HG02884 (cell line): ENCODE data around the gene DNASE1L2.

Experiments
- ATAC-seq: cut with Tn5 transposase; IDR thresholded peaks from one replicate; pipeline ENCODE4 v1.9.1; 2021; ENCODE audit warnings: mild to moderate bottlenecking, moderate library complexity; ENCODE audit not compliant: unreplicated experiment

DNASE1L2 gene

DNA sequence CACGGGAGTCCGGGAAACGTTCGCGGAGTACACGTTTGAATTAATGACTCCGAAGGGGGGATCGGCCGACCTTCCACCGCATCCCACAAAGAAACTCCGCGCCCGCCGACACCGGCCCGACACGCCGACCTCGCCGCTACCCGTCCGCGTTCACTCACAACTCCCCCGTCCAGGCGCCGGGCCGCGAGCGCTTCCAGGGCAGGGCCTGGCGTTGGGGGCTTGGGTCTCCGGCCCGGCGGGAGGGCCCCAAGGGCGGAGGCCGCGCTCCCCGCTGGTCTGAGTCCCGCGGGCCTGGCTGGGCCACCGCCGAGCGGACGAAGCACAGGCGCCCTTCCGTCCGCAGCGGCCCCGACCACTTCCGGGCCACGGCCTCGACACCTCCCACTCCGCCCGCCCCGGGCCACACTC is 31.3 kb downstream of the DNASE1L2 start:
- ATAC-seq: peak; percentile 54

DNA sequence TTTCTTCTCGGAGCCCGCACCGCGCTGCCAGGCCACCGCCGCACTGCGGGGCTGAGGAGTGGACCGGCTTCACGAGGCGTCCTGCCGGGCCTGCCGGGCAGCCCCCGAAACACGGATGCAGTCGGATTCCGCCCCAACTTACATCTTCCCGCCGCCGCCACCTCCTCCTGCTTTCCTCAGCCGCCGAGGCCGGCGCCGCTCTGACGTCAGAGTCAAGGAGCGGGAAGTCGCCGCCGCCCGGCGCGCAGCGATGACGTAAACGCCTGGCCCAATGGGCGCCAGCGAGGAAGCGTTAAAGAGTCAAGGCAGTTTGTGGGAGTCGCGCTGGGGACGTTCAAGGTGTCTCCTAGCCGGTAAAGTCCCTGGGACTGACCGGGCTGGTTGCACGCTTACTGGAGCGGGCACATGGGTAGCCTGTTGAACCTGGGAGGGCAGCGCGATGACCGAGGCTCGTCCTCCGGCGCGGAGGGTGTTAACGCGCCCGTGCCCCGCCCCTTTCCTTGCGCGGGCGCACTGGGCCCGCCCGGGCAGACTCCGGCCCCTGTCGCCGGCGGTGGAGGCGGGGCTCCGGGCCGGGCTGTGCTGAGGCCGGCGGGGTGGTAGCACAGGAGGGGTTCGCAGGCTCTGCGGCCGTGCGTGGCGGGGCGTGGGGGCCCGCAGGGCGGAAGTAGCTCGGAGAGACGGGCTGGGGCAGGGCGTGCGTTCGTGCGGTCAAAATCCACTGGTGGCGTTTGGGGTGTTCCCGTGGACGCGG is 31.8 kb downstream of the DNASE1L2 start, which contains the start of gene RNPS1:
TSS of gene RNPS1 (minus strand) at position 214 of the 754 bp plus-strand sequence. CDS start 3,483 bp downstream, outside the sequence.
- peak; percentile 61 for ATAC-seq

- ATAC-seq: no peak
Observed at GRCh38 chr16:2270070-2270462, 33.8 kb downstream of the DNASE1L2 start.

DNA sequence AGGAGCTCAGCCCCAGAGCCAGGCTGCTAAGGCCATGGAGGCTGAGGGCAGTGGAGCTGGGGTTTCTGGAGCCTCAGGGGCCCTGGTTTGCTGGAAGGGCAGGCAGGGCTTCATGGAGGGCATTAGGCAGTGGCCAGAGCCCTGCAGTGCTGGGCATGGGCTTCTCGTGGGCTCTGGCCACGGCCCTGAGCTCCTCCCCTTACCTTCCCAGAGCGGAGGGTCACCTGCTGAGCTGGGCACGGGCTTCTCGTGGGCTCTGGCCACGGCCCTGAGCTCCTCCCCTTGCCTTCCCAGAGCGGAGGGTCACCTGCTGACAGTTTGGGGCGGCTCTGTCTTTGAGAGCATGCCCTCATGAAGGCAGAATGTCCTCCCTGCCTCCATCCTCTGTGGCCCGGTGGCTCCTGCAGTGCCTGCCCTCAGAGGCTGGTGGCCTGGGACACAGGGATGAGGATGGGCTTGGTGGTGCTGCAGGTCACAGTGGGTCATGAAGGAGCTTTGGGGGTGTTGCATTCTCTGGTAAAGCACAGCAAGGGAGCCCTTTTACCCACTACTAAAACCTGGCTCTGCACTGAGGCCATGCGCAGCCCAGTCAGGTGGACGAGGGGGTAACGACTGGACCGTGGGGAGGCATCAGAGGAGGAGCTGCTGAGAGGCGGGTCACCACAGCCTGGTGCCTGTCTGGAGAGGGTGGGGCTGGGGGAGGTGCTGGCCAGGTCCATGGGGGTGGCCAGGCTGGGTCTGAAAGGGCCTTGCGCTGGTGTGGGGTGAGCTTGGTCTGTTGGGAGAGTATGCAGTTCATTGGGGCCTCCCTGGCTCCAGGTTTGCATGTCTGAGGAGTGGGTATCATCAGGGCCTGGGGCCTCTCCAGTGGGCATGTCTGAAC is 34.6 kb downstream of the DNASE1L2 start:
- ATAC-seq: no peak

DNA sequence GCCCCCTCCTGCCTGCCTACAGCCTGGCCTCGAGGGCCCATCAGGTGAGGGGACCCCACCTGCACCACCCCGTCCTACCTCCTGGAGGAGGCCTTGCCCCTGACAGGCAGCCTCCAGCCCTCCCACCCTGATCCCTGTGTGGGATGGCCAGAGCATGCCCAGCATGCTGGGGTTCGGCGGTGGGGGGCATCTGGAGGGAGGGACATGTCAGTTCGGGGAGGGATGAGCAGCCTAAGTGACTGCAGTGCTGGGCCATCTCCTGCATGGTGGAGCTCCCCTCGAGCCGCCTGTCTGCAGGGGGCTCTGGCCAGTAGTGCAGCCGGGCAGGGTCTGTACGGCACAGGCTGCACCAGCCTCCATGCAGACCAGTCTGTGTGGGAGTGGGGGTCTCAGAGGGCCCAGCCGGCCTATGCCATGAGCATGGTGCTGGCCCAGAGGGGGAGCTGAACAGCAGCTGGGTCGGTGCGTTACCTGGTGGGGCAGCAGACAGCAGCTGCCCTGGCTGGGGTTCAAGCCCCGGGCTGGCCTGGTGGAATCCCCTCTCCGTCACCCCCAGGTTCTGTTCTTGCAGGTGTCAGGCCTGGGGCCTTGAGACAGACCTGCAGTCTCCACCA is 35.7 kb downstream of the DNASE1L2 start:
- no peak for ATAC-seq

DNA sequence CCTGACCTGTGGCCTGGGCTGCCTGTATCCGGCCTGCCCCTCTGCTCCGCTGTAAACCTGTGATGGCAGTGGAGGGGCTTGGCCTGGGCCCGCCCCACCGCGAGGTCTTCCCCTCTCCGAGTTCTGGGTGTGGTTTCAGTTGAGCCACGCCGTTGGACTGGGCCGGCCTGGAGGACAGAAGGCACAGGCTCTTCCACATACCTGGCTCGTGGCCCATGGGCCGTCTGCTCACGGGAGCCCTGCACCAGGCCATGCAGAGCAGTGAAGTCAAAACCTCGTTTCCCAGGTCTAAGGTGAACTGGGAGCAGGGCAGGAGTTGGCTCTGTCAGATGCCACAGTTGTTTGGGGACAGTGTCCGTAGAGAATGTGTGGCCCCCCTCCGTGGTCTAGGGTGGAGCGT is 37.2 kb downstream of the DNASE1L2 start:
- no peak for ATAC-seq

DNA sequence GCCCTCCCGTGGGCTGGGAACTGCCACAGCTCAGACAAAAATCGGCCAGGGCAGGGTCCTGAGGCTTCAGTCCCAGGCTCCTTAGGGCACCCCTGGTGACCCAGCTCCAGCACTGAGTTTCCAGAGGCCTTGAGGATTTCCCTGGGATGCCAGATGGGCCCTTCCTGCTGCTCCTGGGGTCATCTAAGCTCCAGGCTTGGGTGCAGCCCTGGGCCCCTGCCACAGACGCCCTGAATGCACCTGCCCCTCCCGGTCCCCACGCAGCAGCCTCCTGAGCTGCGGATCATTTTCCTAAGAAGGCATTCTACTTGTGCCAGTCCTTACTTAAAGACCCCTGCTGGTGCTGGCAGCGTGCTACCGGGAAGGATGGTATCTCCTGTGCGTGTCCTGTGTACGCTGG is 37.7 kb downstream of the DNASE1L2 start:
- ATAC-seq: no peak

DNA sequence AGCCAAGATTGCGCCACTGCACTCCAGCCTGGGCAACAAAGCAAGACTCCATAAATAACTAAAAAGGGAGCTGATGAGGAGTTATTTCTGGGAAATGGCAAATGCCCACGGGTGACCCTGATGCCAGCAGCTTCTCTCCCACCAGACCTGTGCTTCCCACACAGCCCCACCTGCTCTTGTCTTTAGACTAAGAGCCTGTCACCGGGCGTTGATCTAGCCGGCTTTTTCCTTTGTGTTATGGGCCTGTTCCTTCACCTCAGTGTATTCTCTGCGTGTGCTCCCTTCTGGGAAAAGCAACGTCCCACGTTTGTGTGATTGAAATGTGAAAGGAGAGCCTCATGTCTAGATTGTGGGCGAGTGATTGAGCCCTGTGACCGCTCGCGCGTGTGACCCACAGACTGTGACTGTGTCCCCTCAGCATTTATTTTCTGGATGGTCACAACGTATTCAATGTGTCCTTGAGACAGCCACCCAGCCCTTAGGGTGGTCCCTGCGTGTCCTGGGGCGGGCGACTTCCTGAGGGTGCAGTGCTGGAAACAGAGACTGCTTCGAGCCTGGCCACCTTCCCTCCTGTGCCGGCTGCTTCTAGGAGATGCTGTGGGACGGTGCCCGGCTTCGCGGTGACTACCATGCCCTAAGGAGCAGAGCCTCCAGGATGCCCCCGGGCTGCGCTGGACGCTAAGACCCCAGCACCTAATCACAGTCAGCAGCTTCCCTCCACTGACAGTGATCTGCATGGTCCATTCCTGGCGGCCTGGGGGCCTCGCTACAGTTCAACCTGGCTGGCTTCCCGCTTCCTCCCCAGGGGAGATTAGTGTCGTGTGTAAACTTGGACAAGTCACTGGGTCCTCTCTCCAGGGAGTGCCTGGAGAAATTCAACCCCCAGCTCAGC is 39.5 kb downstream of the DNASE1L2 start:
- no peak for ATAC-seq

DNA sequence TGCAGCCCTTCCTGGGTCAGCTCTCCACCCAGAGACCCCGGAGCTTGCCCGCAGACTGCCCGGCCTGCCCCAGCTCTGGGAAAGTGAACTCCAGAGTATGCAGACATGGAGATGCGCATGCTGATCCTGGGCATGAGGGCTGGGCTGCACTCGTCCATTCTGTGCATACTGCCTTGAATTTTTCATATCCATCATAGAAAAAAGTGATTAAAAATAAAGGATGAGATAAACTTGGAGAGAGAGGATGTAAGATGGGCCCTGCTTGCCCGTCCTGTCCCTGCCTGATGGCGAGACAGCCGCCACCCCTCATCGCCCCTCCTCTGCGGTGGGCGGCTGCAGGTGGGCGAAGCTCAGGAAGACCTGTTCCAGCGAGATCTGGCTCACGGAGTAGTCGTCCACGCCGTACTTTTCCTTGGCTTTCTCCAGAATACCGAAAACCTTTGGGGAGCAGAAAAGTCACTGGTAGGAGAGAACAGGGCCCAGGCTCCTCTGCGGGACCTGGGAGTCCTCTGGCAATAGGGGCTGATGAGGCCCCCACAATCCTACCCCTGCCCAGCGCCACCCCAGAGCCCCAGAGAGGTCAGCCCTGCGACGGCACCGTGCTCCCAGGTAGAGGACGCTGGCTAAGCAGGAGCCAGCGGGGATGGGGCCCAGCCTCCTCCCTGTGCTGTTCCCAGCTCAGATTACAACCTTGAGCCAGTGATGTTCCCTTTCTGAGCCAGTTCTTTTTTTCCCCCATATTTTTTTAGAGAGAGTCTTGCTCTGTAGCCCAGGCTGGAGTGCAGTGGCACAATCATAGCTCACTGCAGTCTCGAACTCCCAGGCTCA is 40.3 kb downstream of the DNASE1L2 start:
- no peak for ATAC-seq

GRCh38 chr16:2277466-2278271 is 41.4 kb downstream of the DNASE1L2 start:
- ATAC-seq: no peak

GRCh38 chr16:2278272-2278608 is 42.0 kb downstream of the DNASE1L2 start:
- ATAC-seq: no peak

DNA sequence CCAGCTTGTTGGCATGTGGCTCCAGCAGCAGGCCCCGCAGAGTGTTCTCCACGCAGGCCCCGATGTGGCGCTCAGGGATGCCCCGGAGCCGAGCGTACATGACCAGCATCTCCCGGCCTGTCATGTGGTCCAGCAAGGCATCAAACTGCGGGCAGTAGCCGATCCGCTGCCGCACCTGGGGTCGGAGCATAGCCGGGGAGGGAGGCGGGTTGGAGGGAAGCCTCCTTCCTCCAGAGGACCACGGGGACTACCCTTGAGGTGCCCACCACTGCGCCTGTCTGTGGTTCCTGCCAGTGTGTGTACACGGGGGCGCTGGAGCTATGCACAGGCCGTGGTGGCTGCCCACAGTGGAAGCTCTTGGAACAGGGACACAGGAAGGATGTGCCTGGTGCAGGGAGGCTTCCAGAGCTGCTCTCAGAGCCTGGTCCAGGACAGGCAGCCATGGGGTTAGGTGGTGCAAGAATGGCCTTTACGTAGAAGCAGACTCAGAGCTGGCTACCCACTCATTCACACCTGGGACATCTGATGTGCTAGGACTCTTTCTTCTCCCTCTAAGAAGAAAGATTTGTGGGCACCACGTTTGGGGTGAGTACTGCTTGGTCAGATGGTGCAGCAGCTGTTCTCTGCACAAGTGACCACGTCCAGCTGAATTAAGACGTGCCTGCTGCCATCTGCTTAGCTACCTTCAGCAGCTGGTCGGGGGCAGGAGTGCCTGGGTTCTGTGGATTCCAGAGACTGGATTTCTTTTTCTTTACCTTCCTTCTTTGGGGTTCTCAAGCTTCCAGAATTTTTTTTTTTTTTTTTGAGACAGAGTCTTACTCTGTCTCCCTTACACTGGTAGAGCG is 42.9 kb downstream of the DNASE1L2 start:
- no peak for ATAC-seq

- no peak for ATAC-seq
Observed at GRCh38 chr16:2280461-2280860, 44.2 kb downstream of the DNASE1L2 start.

DNA sequence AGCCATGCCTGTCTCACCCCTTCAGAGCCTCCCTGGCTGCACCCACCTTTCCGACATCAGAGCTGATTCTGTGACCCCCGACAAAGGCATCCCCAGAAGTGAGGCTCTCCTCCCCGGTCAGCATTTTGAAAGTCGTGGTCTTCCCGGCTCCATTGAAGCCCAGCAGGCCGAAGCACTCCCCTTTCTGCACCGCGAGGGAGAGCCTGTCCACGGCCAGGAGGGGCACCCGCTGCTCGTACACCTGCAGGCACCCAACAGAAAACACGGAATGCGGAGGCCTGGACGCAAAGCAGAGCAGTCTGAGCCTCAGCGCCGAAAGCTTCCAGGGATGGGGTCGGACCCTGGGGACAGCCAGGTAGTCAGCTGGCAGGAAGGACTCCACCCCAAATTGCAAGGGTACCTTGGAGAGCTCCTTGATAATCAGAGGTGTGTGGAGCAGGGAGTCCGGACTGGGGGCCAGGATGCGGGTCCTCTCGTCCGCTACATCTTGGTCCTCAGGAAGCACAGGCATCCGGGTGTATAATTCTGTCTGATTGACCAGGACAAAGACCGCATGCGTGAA is 44.8 kb downstream of the DNASE1L2 start:
- no peak for ATAC-seq

DNA sequence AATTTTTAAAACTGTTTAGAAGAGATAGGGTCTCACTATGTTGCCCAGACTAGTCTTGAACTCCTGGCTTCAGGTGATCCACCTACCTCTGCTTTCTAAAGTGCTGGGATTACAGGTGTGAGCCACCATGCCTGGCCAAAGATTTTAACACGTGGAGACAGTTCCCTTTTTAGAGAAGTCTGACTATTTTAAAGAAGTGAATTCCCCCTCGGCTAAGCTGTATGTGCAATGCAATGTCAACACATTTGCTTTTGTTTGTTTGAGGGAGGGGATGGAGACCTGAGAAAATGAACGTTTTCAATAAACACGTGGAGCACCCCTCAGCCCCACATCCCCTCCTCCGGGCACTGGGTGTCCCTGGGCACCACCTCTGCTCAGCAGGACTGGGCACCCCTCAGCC is 46.0 kb downstream of the DNASE1L2 start:
- no peak for ATAC-seq

DNA sequence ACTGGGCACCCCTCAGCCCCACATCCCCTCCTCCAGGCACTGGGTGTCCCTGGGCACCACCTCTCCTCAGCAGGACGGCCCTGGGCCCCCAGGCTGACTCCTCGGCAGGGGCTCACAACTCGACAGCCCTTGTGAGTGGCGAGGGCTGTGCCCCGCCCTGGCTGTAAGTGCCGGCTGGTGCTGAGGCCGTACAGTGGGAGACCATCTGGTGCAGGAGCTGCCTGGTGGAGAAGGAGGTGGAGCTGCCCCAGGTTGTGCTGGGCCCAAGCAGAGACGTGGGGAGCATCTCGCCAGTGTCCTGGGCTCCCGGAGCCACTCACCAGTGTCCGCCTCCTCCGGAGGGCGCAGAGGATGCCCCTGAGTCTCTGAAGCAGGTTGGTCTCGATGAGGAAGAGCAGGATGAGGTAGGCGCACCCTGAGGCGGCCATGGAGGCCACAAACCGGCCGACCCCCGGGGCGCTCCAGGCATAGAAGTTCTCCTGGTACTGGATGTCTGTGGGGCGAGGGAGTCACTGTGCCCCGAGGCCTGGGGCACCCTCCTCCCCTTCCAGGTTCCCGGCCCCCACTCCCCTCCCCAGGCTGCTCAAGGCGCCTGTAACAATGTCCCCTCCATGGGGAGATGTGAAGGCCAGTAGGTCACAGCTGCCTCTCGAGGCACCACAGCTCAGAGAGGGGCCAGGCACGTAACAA is 46.8 kb downstream of the DNASE1L2 start:
- ATAC-seq: no peak
